Activated CD8-positive, alpha-beta memory T cell treated with anti-CD3 and anti-CD28 coated beads, Interleukin-2, amount 50 U/mL, for 24 hours (primary cell): ENCODE measurements around the gene MTIF3.

Source experiments
- DNase-seq: peaks from one replicate; pipeline ENCODE4 v3.0.0-alpha.2; 2020; ENCODE audit errors: extremely low read depth

MTIF3 gene, protein sequence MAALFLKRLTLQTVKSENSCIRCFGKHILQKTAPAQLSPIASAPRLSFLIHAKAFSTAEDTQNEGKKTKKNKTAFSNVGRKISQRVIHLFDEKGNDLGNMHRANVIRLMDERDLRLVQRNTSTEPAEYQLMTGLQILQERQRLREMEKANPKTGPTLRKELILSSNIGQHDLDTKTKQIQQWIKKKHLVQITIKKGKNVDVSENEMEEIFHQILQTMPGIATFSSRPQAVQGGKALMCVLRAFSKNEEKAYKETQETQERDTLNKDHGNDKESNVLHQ

DNA sequence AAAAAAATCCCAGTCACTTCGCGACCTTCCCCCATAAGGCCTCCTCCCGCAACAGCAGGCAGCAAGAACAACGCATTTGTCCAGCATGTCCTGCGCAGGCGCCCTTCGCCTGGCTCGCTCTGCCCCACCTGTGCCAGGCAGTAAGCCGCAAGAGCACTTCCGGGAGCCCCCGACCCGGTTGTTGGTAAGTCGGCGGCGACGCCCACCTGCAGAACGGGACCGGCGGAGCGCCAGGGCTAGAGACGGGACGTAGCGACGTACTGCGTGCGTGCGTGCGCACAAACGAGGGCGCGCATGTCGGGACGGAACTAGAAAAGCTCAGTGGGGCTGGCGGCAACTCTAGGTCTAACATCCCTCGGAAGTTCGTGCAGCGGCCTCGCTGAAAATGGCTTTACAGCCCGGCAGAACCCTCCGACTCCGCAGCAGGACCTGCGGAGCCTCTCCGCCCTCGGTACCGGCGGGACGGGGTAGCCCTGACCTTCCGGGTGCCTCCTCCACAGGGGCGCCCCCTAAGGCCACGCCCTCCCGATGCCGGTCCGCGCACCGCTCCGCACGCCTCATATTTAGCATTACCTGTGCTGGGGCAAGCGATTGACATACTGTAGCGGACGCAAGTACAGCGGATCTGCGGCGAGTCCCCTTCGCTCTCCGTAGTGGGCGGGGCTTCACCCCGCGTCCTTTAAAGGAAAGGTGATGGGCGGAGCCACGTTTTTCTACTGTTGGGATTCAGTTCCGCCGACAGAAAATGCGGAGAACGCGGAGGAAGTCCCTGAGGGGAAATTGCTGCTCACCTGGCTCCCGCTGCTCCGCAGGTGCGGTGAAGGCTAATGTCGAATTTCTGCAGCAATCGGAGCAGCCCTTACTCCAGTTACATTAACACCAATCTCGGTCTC, at the start of gene MTIF3:
TSS of gene MTIF3 (minus strand) at position 629 of the 893 bp plus-strand sequence. CDS start 10,116 bp downstream, outside the sequence.
- peak; percentile 88 for DNase-seq

DNA sequence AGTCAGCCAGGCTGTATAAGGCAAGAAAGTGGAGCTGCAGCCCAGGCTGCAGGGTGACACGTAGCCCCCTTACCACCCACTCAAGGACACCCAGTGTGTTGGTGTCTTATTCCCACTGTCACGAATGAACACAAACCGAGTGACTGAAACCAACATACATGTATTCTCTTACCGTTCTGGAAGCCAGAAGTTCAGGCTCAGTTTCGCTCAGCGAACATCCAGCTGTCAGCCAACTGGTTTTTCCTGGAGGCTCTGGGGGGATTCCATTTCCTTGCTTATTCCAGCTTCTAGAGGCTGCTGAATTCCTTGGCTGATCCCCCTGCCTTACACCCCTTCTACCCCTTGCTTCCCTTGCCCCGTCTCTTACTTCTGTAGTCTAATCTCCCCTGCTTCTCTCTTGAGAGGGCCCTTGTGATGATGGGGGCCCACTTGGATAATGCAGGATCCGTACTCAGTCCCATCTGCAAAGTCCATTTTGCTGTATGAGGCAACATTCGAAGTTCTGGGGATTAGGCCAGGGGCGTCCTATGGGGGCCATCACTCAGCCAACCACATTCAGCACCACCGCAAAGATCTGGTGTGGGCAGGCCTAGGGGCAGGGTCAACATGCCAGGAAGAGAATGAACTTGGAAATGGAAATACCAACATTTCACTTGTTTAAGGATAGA, 47.3 kb upstream of the MTIF3 start:
- no peak for DNase-seq

DNA sequence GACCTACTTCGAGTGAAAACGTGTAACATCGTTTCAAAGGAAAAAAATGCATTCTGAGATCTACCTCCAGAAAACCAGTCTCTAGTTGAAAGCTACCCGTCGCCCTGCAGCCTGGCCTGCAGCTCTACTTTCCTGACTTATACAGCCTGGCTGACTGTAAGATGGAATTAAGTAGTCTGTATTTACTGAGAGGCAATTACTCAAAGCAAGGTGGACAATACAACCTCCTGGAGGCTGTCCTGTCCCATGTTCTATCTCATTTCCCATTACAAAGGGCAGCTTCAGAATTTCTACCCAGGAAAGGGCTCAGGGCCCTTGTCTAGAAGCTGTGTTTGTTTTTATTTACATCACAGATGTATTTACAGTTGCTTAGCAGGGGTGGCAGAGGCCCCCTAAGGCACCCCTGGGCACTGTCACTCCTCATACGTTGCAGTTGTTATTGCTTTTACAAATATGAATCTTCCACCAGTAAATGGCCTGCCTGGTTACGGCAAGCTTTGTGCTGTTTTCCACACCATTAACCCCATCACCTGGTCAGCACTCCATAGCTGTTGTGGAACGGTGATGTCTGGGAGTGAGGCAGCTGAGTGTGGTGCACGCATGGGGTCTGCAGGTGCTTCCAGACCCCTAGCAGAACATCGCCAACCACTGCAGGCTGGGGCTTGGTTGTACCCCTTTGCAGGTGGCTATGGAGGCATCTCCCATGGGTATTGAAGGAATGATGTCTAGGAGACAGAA, 46.3 kb upstream of the MTIF3 start:
- DNase-seq = no peak

DNA sequence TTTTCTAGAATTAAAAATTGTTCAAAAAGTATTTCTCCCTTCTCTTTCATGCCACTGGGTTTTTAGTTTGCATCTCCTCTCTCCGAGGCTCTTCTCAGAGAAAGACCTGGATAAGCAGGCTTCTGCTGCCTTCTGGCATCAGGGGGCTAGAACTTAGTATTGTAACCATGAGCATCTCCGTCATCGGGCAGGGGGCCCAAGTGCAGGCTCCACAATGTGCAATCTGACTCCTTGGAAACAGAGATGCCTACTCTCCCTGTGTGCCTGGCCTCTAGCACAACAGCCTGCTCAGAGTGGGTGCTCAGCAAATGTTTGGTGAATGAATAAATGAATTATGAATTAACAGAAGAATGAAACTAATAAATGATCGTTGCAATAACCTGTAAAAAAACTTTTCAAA, 45.6 kb upstream of the MTIF3 start:
- no peak for DNase-seq

DNA sequence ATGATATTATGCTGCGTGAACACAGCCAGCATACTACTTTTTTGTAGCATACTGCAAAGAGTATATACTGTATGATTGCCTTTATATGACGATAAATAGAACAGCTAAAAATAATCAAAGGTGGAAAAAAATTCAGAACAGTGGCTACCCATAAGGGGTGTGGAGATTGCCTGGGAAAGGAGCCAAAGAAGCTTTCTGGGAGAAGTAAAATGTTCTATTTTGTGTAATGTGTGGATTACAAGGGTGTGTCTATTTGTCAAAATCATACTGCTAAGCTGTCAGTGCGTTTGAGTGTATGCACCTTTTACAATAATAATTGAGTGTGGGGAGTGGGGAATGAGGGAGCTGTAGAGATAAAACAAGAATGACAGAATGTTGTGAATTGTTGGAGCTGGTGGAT, 45.2 kb upstream of the MTIF3 start:
- DNase-seq = no peak

DNA sequence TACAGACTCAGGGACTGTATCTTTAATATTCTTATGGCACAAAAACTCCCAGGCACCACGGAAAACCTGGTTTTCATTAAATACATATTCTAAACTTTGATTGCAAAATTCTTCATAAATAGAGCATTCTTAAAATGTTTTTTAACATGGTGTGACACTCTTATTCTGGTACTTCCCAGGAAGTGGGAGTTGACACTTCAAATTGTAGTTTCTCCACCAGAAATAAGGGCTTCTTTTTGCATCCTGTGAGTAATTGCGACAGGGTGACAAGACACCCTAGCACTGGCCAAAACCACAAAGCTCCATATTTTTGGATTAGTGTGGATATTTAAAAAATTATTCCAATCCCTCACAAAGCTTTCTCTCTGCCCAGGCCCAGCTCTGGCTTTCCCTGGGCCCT, 43.6 kb upstream of the MTIF3 start:
- DNase-seq = no peak

DNA sequence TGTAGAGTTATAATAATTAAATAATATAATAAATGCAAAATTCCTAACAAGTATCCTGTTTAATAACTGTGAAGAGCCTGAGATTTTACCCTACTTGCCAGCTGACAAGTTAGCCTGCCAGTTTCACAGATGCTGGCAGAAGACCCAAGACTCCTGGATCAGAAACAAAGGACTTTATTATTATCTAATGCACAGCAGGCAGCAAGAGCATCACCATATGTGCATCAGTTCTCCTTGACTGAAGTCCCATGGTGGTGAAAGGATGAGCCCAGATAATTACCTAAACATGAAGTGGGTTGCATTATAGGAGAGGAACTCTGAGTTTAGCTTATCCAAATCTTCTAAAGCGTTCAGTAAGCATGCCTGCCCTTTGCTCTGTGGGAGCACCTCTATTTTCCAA, 39.1 kb upstream of the MTIF3 start:
- DNase-seq = no peak

DNA sequence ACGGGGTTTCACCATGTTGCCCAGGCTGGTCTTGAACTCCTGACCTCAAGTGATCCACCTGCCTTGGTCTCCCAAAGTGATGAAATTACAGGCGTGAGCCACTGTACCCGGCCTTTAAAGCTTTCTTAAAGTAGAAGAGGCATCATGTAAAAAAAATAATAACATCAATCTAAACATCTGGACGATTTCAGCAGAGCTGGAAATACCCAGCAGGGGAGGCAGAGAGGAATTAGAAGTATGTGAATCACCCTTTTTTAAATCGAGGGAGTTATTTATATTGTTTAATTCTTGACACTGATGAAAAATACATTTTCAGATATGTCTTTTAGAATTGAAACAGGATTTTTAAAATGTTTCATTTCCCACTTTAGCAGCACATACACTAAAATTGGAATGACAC, 37.4 kb upstream of the MTIF3 start:
- DNase-seq = no peak

DNA sequence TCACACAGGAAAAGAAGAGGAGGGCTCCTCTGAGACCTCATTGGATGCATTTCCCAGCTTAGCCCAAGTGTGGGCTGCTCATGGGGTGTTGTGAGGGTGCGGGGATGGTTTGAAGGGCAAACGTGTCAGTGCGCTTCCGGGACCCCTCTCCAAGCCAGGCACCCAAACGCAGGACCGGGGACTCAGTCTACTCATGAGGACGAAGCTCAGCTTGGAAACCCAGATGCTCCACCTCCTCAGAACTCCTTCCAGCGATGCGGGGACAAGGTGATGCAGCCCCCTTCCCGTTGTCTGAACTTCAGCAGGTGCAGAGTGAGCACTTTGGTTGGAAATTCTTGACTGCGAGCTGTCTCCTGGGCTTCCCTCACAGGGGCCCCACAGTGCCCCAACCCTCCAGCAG, 33.1 kb upstream of the MTIF3 start:
- no peak for DNase-seq

DNA sequence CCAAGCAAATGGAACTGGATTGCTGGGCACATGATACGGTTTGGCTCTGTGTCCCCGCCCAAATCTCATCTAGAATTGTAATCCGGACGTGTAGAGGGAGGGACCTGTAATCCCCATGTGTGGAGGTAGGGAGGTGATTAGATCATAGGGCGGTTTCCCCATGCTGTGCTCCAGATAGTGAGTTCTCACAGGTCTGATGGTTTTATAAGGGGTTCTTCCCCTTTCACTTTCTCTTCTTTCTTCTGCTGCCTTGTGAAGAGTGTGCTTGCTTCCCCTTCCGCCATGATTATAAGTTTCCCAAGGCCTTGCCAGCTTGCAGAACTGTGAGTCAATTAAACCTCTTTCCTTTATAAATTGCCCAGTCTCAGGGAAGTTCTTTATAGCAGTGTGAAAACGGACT, 32.6 kb upstream of the MTIF3 start:
- DNase-seq = no peak

DNA sequence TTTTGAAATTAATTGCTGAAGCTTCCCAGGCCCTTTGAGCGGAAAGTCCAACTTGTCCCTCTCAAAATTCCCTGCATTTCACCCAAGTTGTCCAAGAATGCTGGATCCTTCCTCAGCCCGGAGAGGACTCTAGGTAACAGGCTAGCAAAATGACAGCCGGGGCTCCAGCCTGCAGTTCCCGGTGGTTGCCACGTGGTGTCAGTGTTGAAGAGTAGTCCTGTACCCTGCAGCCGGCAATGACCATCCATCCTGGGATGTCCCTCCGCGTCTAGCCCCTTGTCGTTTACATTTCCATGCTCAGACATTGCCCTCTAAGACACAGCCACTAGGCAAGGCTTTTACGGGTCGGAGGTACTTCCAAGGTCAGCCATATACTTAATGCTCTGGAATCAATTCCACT, 31.4 kb upstream of the MTIF3 start:
- DNase-seq = no peak

DNA sequence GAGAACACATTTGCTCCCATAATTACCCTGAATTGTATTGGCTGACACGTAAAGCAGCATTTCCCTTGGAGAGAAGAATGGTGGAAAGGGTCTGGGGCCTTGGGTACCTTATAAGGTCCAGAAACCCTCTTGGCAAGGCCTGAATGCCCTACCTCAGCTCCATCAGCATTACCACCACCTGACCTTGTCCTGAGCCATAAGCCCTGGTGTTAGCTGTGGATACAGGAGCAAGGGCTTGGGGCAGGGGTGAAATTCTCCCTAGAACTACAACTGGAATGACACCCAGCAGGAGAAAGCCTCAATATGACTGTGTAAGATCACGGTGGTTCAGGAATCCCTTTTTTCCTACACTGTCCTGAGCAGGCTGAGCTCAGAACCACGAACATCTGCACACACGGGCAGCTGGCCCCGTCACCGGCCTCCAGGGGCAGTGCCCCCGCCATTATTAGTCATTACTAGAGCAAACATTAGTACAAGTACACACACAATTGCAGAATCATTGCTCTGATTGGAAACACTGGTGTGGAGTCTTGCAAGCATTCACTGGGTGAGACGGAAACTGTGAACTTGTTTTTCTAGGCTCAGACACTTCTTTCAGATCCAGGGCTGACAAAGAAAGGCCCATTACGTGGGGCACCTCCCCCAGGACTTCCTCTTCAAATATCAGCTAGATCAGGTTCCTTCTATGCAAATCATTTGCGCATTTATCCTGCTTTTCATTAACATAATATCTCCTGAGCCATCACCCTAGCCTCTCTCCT, 26.8 kb upstream of the MTIF3 start:
- no peak for DNase-seq

DNA sequence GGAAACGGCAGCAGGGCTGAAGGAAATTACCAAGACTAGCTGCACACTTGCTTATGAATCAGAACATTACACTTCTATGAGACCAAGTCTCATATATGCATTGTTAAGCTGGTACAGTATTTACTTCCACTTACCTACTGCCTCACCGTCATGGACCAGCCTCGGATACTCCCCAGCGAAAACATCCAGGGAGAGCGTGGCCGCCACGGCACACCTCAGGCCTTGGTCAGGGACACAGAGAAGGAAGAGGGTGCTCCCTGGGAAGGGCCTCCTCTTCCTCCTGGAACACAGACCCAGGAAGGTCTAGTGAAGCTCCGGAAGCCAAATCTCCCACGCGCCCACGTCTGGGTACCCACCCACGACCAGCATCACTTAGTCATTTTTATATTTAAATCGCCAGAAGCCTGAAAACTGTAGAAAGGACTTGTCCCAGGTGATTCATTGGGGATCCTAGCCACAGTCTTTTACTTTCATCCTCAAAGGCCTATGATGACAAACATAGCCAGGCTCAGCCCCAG, 24.4 kb upstream of the MTIF3 start:
- no peak for DNase-seq

DNA sequence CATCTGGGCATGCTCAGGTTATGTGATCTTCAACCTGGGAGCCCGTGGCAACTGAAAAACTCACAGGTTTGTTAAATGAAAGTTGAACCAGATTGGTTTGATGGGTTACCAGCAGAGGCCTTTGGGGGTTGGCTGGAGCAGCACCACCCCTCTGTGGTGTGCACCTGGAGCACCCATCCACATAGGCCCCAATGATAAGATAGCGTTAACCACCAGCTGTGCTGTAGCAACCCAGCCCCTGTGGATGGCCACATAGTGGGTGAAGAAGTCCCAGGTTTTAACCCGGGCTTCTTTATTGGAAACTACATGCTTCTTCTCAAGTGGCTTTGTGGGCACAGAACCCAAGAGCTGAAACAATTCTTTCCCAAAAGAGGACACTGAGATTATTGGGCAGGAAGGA, 22.6 kb upstream of the MTIF3 start:
- DNase-seq = no peak

DNA sequence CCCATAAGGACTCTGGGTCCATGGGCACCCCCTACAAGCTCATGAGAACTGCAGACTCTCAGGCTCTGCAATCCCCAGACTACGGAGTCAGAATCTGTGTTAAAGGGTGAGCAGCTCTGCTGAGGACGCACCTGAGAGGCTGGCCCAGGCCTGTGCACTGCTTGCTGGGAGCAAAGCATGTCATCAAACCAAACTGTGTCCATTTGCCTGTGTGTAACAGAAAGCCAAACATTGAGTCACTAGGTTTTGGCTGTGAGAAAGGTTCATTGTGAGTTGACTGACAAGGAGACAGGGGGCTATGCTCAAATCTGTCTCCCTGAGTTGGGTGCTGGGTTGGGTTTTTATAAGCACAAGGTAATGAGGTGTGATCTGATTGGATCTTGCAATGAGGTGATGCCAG, 22.1 kb upstream of the MTIF3 start:
- DNase-seq = no peak

DNA sequence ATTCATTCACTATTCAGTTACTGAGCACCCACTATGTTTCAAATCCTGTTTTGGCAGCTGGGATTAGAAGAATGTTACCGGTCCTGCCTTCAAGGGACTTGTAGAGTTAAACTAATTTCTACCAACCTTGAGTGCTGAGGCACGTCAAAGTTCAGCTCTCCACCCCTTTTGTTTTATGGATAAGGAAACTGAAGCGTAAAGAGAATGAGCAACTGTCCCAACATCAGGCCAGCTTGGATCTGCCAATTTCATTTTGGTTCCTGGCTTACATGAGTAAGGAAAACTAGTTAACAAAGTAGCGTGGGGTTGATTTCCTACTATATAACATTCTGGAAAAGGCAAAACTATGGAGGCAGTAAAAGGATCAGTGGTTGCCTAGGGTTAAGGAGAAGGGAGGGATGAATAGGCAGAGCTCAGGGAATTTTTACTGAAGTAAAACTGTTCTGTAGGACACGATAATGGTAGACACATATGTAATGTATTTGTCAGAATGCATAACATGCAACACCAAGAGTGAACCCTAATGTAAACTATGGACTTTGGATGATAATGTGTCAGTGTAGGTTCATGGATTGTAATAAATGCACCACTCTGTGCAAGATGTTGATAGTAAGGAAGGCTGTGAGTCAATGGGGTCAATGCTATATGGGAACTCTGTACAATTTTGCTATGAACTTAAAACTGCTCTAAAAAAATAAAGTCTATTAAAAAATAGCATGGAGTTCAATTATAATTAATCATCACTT, 19.9 kb upstream of the MTIF3 start:
- no peak for DNase-seq

DNA sequence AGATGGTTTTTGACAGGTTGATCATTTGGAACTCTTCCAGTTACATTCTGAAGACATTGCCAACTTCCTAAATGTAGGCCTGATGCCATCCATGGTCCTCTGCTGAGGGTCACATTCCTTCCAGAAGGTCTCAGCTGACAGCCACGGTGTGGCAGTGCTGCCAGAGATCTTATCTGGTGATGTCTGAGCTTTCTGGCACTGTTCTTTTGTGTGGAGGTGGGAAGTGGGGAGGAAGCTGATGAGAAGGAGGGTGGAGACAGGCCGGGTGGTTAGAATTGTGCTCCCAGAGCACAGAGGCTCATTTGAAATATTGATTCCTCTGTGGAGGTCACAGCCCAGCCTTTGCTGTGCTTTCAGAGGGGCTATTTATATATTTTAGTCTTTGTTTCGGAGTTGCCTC, 16.1 kb upstream of the MTIF3 start:
- DNase-seq = no peak

DNA sequence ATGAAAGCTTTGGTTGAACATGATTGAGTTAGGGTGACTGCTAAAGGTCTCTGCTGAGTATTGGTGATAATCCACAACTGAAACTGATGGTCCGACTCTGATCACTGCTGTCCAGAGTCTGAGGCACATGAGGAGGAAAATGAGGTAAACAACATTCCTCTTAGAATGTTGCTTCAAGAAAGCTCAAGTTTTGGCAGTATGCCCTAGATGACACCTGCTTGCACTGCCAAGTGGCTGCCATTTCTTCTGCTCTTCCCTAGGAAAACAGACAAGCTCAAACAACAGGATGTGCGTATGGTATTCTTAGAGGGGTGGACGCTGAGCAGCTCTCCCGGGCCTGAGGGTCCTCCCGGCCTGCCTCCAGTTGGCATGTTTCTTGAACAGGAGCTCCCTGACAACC, 15.2 kb upstream of the MTIF3 start:
- no peak for DNase-seq

DNA sequence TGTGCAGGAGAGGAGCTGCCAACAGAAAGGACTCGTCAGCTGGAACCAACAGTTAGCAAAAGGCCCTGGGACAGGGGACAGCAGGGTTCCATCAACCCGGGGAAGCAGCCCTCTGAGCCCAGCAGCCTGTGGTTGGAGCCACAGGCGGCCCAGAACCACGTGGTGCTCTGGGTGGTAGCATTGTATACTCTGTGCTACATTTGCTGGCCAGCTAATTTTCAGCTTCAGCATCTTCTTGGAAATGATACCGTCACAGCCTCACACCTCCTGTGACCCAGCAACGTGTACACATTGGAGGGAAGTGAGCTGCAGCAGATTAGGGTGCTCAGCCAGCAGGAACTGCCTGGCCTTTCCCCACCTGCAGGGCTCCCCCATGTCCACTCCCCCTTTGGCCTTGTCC, 13.1 kb upstream of the MTIF3 start:
- DNase-seq = no peak

DNA sequence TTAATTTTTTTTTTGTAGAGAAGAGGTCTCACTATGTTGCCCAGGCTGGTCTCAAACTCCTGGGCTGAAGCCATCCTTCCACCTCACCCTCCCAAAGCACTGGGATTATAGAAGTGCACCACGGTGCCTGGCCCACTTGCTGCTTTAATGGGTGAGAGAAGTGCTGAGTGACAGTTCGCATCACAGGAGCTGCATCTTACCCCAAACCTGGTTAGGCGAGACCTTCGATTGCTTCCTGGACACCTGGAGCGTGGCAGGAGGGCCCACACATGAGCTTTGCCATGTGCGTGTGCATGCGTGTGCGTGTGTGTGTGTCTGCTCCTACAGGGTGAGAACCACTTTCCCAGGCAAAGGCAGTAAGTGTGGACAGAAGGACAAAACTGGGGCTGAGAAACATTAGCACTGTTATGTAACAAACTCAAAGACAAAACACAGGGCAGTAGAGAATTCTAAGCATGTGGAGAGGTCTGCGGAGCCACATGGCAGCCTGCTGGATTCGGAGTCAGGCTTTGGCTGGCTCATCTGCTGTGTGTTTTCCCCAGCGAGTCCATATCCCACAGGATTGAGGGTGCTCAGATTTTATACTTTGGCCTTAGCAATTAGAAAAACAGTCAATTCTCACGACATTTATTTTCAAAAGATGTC, 11.7 kb upstream of the MTIF3 start:
- no peak for DNase-seq
